ENCODE data around the gene RTN4. TPM values are rescaled to one million over a fixed set of nuclear protein-coding genes. Genes with fewer than 3 reads are reported as not detected.
"Not testable (repeated sequence)": the region's sequence is repeated elsewhere in the genome, so short reads cannot be mapped to it uniquely, and the experiment has no call there.

RTN4 gene
- total RNA-seq, 2 donors from 2014 or later: 253 to 331 TPM

- TF ChIP-seq CTCF (IDR thresholded peaks at IDR 0.05): no peak
- Histone ChIP-seq H3K27me3 (replicated peaks; ENCODE audit: insufficient read depth) (no peaks in the 10 kb centered on the region), H3K4me3 (no peak overlapping the region), H3K9me3 (no peaks in the 10 kb centered on the region), H3K27ac (no peak overlapping the region), H3K36me3 (no peaks in the 10 kb centered on the region), H3K4me1 (ENCODE audit: control insufficient read depth in 1 of 2, low read depth in 2 of 2) (peaks cover 81 to 94% of the 10 kb centered on the region in 2 donors)
- no peak for DNase-seq (ENCODE audit: low spot score)
- ATAC-seq (ENCODE audit: insufficient number of reproducible peaks, low FRiP score, low read depth): no peak
Measured at GRCh38 chr2:54995553-54995952, 54.7 kb downstream of the RTN4 start.

- H3K27ac ChIP-seq; H3K36me3 ChIP-seq; H3K9me3 ChIP-seq; ATAC-seq (ENCODE audit: insufficient number of reproducible peaks, low FRiP score, low read depth); H3K4me3 ChIP-seq; DNase-seq (ENCODE audit: low spot score); H3K27me3 ChIP-seq (replicated peaks; ENCODE audit: insufficient read depth): not testable (repeated sequence)
- peaks cover 60 to 89% of the 10 kb centered on the region in 2 donors for H3K4me1 ChIP-seq (ENCODE audit: control insufficient read depth in 1 of 2, low read depth in 2 of 2)
Measured at GRCh38 chr2:54990694-54991093, 59.6 kb downstream of the RTN4 start.

GRCh38 chr2:54988612-54989011, 61.6 kb downstream of the RTN4 start:
- ATAC-seq (ENCODE audit: insufficient number of reproducible peaks, low FRiP score, low read depth) (no peak), DNase-seq (ENCODE audit: low spot score) (no peak)
- Histone ChIP-seq H3K27ac (no peak overlapping the region), H3K4me1 (ENCODE audit: control insufficient read depth in 1 of 2, low read depth in 2 of 2) (peaks cover 59 to 87% of the 10 kb centered on the region in 2 donors), H3K4me3 (no peak overlapping the region), H3K9me3 (no peaks in the 10 kb centered on the region), H3K36me3 (peaks cover 6% of the 10 kb centered on the region), H3K27me3 (replicated peaks; ENCODE audit: insufficient read depth) (no peaks in the 10 kb centered on the region)
- no peak for TF ChIP-seq CTCF (IDR thresholded peaks at IDR 0.05)

GRCh38 chr2:54986264-54986663, 64.0 kb downstream of the RTN4 start:
- no peak overlapping the region for H3K4me3 ChIP-seq
- H3K9me3 ChIP-seq: no peaks in the 10 kb centered on the region
- H3K27ac ChIP-seq: no peak overlapping the region
- no peak for ATAC-seq (ENCODE audit: insufficient number of reproducible peaks, low FRiP score, low read depth)
- no peak for DNase-seq (ENCODE audit: low spot score)
- no peak for TF ChIP-seq CTCF (IDR thresholded peaks at IDR 0.05)
- H3K36me3 ChIP-seq: peaks cover 12% of the 10 kb centered on the region
- H3K27me3 ChIP-seq (replicated peaks; ENCODE audit: insufficient read depth): no peaks in the 10 kb centered on the region
- H3K4me1 ChIP-seq (ENCODE audit: control insufficient read depth in 1 of 2, low read depth in 2 of 2): peaks cover 47 to 79% of the 10 kb centered on the region in 2 donors

- TF ChIP-seq CTCF (IDR thresholded peaks at IDR 0.05): no peak
- no peak overlapping the region for H3K27ac ChIP-seq
- H3K4me3 ChIP-seq: no peak overlapping the region
- no peaks in the 10 kb centered on the region for H3K9me3 ChIP-seq
- peaks cover 56 to 84% of the 10 kb centered on the region in 2 donors for H3K4me1 ChIP-seq (ENCODE audit: control insufficient read depth in 1 of 2, low read depth in 2 of 2)
- H3K27me3 ChIP-seq (replicated peaks; ENCODE audit: insufficient read depth): no peaks in the 10 kb centered on the region
- ATAC-seq (ENCODE audit: insufficient number of reproducible peaks, low FRiP score, low read depth) (no peak), DNase-seq (ENCODE audit: low spot score) (no peak)
- peaks cover 12% of the 10 kb centered on the region for H3K36me3 ChIP-seq
Measured at GRCh38 chr2:54984476-54984875, 65.8 kb downstream of the RTN4 start.

All from thoracic aorta (tissue), 2 donors.